Measurements from ENCODE around the gene HYDIN.
"Not testable (repeated sequence)": the region's sequence is repeated elsewhere in the genome, so short reads cannot be mapped to it uniquely, and the experiment has no call there.

Gene HYDIN

GRCh38 chr16:71151654-71152053 lies 78.9 kb downstream of the HYDIN start:
- not testable (repeated sequence) for H3K36me3 ChIP-seq (ENCODE audit: control insufficient read depth, insufficient read depth, low read length); H3K4ac ChIP-seq (ENCODE audit: low read depth, low read length)
- WGBS (ENCODE audit: extremely low coverage, insufficient coverage, low lambda C conversion rate), result no CpG with 5 or more reads among the region's 2 CpGs

GRCh38 chr16:71143246-71143645 lies 87.3 kb downstream of the HYDIN start:
- H3K36me3 ChIP-seq (ENCODE audit: control insufficient read depth, insufficient read depth, low read length); H3K4me1 ChIP-seq (ENCODE audit: control insufficient read depth, low read depth, low read length); H3K79me2 ChIP-seq (ENCODE audit: control insufficient read depth, insufficient read depth, low read length); H2BK120ac ChIP-seq (ENCODE audit: low read depth, low read length); H2AK5ac ChIP-seq (ENCODE audit: low read length); H3K9ac ChIP-seq (ENCODE audit: low read length); H3K79me1 ChIP-seq (ENCODE audit: low read length); H3K18ac ChIP-seq (ENCODE audit: low read length); H4K5ac ChIP-seq (ENCODE audit: low read length); H2BK5ac ChIP-seq (ENCODE audit: low read length); H3K23ac ChIP-seq (ENCODE audit: low read length); DNase-seq; H3K4me2 ChIP-seq (ENCODE audit: low read length); H4K8ac ChIP-seq (ENCODE audit: low read depth, low read length); H3K56ac ChIP-seq (ENCODE audit: low read length); H3K27me3 ChIP-seq (ENCODE audit: insufficient read depth, low read length, poor library complexity); H2BK15ac ChIP-seq (replicated peaks; ENCODE audit: low read depth); H3K4ac ChIP-seq (ENCODE audit: low read depth, low read length); H3K27ac ChIP-seq (ENCODE audit: low read depth, low read length); H3K4me3 ChIP-seq (ENCODE audit: low read length): not testable (repeated sequence)
- no CpG with 5 or more reads among the region's 2 CpGs for WGBS (ENCODE audit: extremely low coverage, insufficient coverage, low lambda C conversion rate)

More at GRCh38 chr16:71151654-71152053, 78.9 kb downstream of the HYDIN start:
- not testable (repeated sequence) for DNase-seq; H4K5ac ChIP-seq (ENCODE audit: low read length); H3K27ac ChIP-seq (ENCODE audit: low read depth, low read length); H3K27me3 ChIP-seq (ENCODE audit: insufficient read depth, low read length, poor library complexity); H4K8ac ChIP-seq (ENCODE audit: low read depth, low read length); H3K9ac ChIP-seq (ENCODE audit: low read length); H3K4me3 ChIP-seq (ENCODE audit: low read length); H2BK120ac ChIP-seq (ENCODE audit: low read depth, low read length); H3K79me1 ChIP-seq (ENCODE audit: low read length); H3K18ac ChIP-seq (ENCODE audit: low read length); H3K4me1 ChIP-seq (ENCODE audit: control insufficient read depth, low read depth, low read length); H3K23ac ChIP-seq (ENCODE audit: low read length); H2BK15ac ChIP-seq (replicated peaks; ENCODE audit: low read depth); H3K4me2 ChIP-seq (ENCODE audit: low read length); H2AK5ac ChIP-seq (ENCODE audit: low read length); H3K56ac ChIP-seq (ENCODE audit: low read length); H3K79me2 ChIP-seq (ENCODE audit: control insufficient read depth, insufficient read depth, low read length); H2BK5ac ChIP-seq (ENCODE audit: low read length)

- H3K36me3 ChIP-seq (ENCODE audit: control insufficient read depth, insufficient read depth, low read length); H3K79me1 ChIP-seq (ENCODE audit: low read length); H3K4me3 ChIP-seq (ENCODE audit: low read length); H3K27ac ChIP-seq (ENCODE audit: low read depth, low read length); H2BK5ac ChIP-seq (ENCODE audit: low read length); DNase-seq; H3K4me2 ChIP-seq (ENCODE audit: low read length); H3K9ac ChIP-seq (ENCODE audit: low read length); H2AK5ac ChIP-seq (ENCODE audit: low read length); H2BK15ac ChIP-seq (replicated peaks; ENCODE audit: low read depth); H3K18ac ChIP-seq (ENCODE audit: low read length); H4K5ac ChIP-seq (ENCODE audit: low read length); H3K4ac ChIP-seq (ENCODE audit: low read depth, low read length); H3K79me2 ChIP-seq (ENCODE audit: control insufficient read depth, insufficient read depth, low read length); H2BK120ac ChIP-seq (ENCODE audit: low read depth, low read length); H3K56ac ChIP-seq (ENCODE audit: low read length); H3K4me1 ChIP-seq (ENCODE audit: control insufficient read depth, low read depth, low read length); H3K23ac ChIP-seq (ENCODE audit: low read length); H3K27me3 ChIP-seq (ENCODE audit: insufficient read depth, low read length, poor library complexity); H4K8ac ChIP-seq (ENCODE audit: low read depth, low read length): not testable (repeated sequence)
- no CpG with 5 or more reads among the region's 3 CpGs for WGBS (ENCODE audit: extremely low coverage, insufficient coverage, low lambda C conversion rate)
These were observed 120.0 kb downstream of the HYDIN start for GRCh38 chr16:71110565-71110964.

DNA sequence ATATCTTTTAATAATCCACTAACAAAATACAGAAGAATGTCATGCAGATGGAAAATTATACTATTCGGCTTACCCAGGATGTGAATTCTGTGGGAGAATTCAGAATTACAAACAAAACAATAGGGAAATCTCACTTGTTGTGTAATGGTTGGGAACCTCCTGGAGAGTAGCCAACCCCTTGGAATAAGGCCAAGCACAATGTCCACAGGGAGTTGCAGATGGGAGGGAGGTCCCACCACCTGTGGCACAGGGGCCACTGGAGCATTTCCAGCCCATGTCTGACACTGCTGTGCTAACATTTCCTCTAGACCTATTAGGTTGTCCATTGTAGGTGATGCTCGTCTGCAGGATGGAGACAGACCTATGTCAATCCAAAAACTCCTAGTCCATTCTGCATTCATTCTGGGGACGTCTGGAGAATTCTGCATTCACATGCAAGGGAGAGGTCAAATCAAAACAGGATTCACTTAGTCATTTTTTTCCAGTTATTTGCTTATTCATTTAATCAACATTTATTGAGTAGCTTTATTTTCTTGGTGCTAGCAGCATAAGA lies 120.8 kb downstream of the HYDIN start:
- not testable (repeated sequence) for H3K4me2 ChIP-seq (ENCODE audit: low read length); H2BK5ac ChIP-seq (ENCODE audit: low read length); H3K4ac ChIP-seq (ENCODE audit: low read depth, low read length); H3K27ac ChIP-seq (ENCODE audit: low read depth, low read length); H3K4me1 ChIP-seq (ENCODE audit: control insufficient read depth, low read depth, low read length); H3K79me2 ChIP-seq (ENCODE audit: control insufficient read depth, insufficient read depth, low read length); H3K79me1 ChIP-seq (ENCODE audit: low read length); H3K9ac ChIP-seq (ENCODE audit: low read length); H2AK5ac ChIP-seq (ENCODE audit: low read length); DNase-seq; H3K4me3 ChIP-seq (ENCODE audit: low read length); H3K36me3 ChIP-seq (ENCODE audit: control insufficient read depth, insufficient read depth, low read length); H3K27me3 ChIP-seq (ENCODE audit: insufficient read depth, low read length, poor library complexity); H4K8ac ChIP-seq (ENCODE audit: low read depth, low read length); H3K23ac ChIP-seq (ENCODE audit: low read length); H4K5ac ChIP-seq (ENCODE audit: low read length); H3K56ac ChIP-seq (ENCODE audit: low read length); H2BK120ac ChIP-seq (ENCODE audit: low read depth, low read length); H3K18ac ChIP-seq (ENCODE audit: low read length); H2BK15ac ChIP-seq (replicated peaks; ENCODE audit: low read depth)
- no CpG with 5 or more reads among the region's 3 CpGs for WGBS (ENCODE audit: extremely low coverage, insufficient coverage, low lambda C conversion rate)

- not testable (repeated sequence) for H3K27ac ChIP-seq (ENCODE audit: low read depth, low read length); H3K36me3 ChIP-seq (ENCODE audit: control insufficient read depth, insufficient read depth, low read length); H3K9ac ChIP-seq (ENCODE audit: low read length); DNase-seq; H3K23ac ChIP-seq (ENCODE audit: low read length); H3K18ac ChIP-seq (ENCODE audit: low read length); H2BK5ac ChIP-seq (ENCODE audit: low read length); H3K79me2 ChIP-seq (ENCODE audit: control insufficient read depth, insufficient read depth, low read length); H3K4me3 ChIP-seq (ENCODE audit: low read length); H2BK15ac ChIP-seq (replicated peaks; ENCODE audit: low read depth); H3K27me3 ChIP-seq (ENCODE audit: insufficient read depth, low read length, poor library complexity); H3K4me1 ChIP-seq (ENCODE audit: control insufficient read depth, low read depth, low read length); H3K4me2 ChIP-seq (ENCODE audit: low read length); H3K56ac ChIP-seq (ENCODE audit: low read length); H3K4ac ChIP-seq (ENCODE audit: low read depth, low read length); H2BK120ac ChIP-seq (ENCODE audit: low read depth, low read length); H3K79me1 ChIP-seq (ENCODE audit: low read length); H4K8ac ChIP-seq (ENCODE audit: low read depth, low read length); H4K5ac ChIP-seq (ENCODE audit: low read length); H2AK5ac ChIP-seq (ENCODE audit: low read length)
These were observed 124.6 kb downstream of the HYDIN start for GRCh38 chr16:71105881-71106280.

GRCh38 chr16:71083573-71083972 lies 146.9 kb downstream of the HYDIN start:
- H3K4ac ChIP-seq (ENCODE audit: low read depth, low read length); DNase-seq; H2BK120ac ChIP-seq (ENCODE audit: low read depth, low read length); H3K18ac ChIP-seq (ENCODE audit: low read length); H3K4me3 ChIP-seq (ENCODE audit: low read length); H3K27ac ChIP-seq (ENCODE audit: low read depth, low read length); H3K23ac ChIP-seq (ENCODE audit: low read length); H2BK5ac ChIP-seq (ENCODE audit: low read length); H3K4me1 ChIP-seq (ENCODE audit: control insufficient read depth, low read depth, low read length); H3K36me3 ChIP-seq (ENCODE audit: control insufficient read depth, insufficient read depth, low read length); H3K79me2 ChIP-seq (ENCODE audit: control insufficient read depth, insufficient read depth, low read length); H2BK15ac ChIP-seq (replicated peaks; ENCODE audit: low read depth); H4K8ac ChIP-seq (ENCODE audit: low read depth, low read length); H3K27me3 ChIP-seq (ENCODE audit: insufficient read depth, low read length, poor library complexity); H3K9ac ChIP-seq (ENCODE audit: low read length); H4K5ac ChIP-seq (ENCODE audit: low read length); H3K79me1 ChIP-seq (ENCODE audit: low read length); H3K56ac ChIP-seq (ENCODE audit: low read length); H2AK5ac ChIP-seq (ENCODE audit: low read length); H3K4me2 ChIP-seq (ENCODE audit: low read length): not testable (repeated sequence)
- no CpG with 5 or more reads among the region's 6 CpGs for WGBS (ENCODE audit: extremely low coverage, insufficient coverage, low lambda C conversion rate)

Measured in mesendoderm (in vitro differentiated cells).